Erythroblast (primary cell): Measurements from ENCODE around the gene KRTAP5-4.

Experiments used
- GATA1 ChIP-seq: IDR thresholded peaks from 2 replicates; pipeline ENCODE4 v1.6.1; 2011; ENCODE audit warnings: low read depth, mild to moderate bottlenecking, control low read depth, low read length, moderate library complexity
- POLR2A ChIP-seq: IDR thresholded peaks from 2 replicates; pipeline ENCODE4 v1.6.1; 2011; ENCODE audit warnings: mild to moderate bottlenecking, low read length

DNA sequence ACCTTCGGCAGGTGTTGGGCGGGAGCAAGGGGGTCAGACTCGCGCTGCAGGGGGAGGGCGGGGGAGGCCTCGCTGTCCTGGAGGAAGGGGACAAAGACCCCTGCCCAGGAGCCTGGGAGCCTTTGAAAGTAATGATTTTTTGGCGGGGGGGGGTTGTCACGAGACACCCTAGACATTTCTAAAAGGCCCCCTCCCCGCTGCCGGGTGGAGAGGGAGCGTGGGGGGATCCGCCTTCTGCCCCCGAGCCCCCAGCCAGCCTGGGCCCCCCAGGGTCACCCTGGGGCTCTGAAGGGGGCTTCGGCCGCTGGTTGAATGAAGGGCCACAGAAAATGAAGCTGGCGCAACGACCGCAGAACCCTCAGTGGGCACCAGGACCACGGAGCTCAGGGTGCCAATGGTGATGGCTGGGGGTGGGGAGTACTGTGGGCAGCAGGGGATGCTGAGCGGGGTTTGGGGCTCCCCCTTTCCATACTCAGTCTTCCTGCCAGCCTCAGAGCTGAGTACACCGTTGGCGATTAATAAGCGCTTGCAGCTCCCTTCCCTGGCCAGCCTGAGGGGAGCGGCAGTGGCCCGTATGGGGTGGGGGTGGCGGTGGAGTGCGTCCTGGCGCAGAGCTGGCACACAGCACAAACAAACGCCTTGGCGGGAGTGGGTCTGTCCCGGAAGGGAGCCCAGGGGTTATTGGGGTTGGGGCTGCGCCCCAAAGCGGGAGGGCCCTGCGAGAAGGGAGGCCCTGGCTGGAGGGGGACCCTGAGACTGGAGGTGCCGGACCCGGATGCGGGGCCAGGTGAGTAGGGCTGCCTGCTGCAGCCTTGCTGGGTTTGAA is 48.6 kb downstream of the KRTAP5-4 start:
- TF ChIP-seq POLR2A (no peak), GATA1 (no peak)
